NCI-H526 (cell line): ENCODE results near the gene SUPT3H.
A peak's percentile ranks its signal among the peaks of the same experiment; 100 is the strongest.

Source experiments
- DNase-seq, 2 experiments: peaks; one replicate each; lab custom pipeline; 2025; lab: John Stamatoyannopoulos, UW

SUPT3H gene

DNA sequence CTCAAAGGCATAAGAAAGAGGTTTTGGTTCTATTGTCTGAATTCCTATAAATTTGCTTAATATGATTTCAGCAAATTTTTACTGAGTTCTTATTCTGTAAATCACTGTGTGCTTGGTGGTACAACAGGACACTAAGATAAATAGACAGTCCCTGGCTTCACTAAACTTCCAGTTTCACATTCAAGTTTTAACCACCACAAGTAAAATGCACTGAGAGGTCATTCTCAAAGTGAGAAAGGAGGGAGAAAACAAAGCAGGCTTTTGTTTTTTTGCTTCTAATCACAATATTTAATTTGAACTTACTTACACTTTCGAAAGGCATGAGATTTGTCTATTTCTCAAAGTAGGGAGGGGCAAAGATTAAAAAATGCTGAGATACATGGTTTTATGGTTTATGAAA is 544.5 kb downstream of the SUPT3H start:
- no peak for DNase-seq

DNA sequence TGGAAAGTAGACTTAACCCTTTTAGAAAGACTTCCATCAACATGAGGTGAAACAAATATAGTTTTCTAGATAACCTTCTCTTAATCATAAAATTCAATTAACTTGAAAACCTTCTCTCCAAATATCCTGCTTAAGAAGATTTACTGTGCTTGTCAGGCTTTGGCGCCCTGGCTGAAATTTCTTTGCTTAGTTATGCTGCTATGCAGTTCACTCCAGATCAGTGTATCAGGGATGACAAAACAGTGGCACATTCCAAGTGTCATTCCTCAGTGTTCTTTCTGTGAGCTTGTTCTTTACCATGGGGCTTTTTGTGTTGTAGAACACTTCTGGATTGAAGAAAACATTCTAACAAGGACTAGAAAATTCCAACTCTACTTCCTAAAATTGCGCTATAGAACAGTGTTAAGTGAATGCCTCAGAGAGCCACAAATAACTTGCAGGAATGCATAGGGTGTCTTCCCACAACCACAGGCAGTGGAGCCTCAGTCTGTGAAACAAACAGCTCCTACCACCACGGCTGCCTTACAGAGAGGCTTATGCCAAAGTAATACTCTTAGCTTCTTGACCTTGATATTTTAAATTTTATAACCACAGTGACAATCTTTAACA is 546.6 kb downstream of the SUPT3H start:
- no peak for DNase-seq

GRCh38 chr6:44829836-44830235 is 547.9 kb downstream of the SUPT3H start:
- DNase-seq, result no peak

- peak; percentile 19 to 51 for DNase-seq
Measured at GRCh38 chr6:44828780-44829179, 549.0 kb downstream of the SUPT3H start.

DNA sequence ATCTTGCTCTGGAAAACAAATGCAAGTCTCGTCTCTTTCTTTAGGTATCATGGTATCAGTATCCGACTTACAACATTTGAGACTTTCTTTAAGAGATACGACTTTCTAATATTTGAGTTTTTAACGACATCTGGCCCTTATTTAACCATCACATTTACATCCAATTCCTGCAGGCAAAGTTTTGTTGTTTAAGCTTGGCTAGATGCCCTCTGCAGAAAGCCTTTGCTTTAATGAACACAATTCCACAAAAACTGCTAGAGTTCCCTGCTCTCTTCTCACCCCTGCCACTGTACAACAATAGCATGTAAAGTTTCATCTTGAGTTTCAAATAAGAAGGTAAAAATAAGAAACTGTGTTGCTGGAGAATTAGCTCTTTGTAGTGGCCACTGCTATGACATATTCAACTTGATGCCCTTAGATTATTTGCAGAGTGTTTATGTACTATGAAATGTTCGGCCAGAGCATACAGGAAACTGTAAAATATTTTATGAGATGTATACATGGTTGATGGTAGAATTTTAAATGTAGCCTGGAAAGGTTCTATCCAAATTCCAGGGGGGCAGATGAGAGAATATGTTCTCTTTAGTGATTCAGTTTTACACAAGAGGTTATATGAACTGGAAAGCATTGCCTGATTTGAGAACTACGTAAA is 551.6 kb downstream of the SUPT3H start:
- DNase-seq, result peak; percentile 31 to 66

DNA sequence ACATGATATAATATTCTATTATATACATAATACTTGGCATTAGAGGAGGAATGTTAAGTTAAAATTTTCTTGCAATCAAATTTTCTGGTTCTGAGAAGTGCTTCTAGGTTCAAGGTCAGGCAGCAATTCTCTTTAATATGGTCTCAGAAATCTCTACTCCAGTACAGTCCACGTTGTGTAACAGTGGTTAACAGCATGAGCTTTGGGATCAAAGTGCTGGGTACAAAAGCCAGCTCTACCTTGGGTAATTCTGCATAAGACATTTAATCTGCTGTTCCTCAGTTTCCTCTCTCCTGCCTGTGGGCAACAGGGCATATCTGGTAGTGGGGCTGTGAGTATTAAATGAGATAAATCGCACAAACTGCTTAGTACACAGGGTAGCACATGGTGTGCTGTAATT is 552.5 kb downstream of the SUPT3H start:
- no peak for DNase-seq

GRCh38 chr6:44824567-44824966 is 553.2 kb downstream of the SUPT3H start:
- DNase-seq, result no peak

DNA sequence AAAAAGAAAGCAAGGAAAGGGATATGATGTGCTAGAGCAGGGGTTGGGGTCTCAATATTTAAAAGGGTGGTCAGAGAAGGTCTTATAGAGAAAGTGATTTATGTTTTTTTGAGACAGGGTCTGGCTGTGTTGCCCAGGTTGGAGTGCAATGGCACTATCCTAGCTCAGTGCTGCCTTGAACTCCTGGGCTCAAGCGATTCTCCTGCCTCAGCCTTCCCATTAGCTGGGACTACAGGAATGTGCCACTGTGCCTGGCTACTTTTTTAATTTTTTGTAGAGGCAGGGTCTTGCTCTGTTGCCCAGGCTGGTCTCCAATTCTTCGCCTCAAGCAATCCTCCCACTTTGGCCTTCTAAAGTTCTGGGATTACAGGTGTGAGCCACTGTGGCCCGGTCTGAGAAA is 557.0 kb downstream of the SUPT3H start:
- DNase-seq, result no peak

- DNase-seq, result no peak
Measured at GRCh38 chr6:44820321-44820720, 557.4 kb downstream of the SUPT3H start.

- DNase-seq, result no peak
Measured at GRCh38 chr6:44811456-44811855, 566.3 kb downstream of the SUPT3H start.

GRCh38 chr6:44809258-44809657 is 568.5 kb downstream of the SUPT3H start:
- DNase-seq, result no peak

GRCh38 chr6:44808148-44808547 is 569.6 kb downstream of the SUPT3H start:
- DNase-seq, result no peak

- DNase-seq, result no peak
Measured at GRCh38 chr6:44806656-44807055, 571.1 kb downstream of the SUPT3H start.

DNA sequence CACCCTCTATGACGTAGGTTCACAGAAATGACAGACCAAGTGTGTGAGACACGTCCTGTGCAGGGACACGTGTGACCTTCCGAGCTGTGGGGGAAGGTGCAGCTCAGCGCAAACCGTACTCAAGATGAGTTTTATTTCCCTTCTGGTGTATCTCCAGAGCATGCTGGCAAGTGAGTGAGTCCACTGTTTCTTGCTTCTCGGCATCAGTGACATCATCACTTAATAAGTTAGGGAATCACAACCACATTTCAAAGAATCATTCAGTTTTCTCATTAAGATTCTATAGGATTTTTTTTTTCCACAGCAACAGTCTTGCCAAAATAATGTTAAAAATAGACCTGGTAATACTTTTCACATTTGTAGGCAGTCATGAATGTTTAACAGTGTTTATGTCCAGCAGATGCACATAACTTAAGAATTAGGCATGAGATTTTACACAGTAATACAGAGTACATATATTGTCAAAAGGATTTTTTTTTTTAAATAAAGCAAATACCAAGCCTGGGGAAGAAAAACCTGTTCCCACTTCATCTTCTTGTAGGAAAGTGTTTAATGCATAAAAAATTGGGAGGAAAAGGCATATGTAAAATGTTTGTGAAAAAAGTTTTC is 572.4 kb downstream of the SUPT3H start:
- no peak for DNase-seq

DNA sequence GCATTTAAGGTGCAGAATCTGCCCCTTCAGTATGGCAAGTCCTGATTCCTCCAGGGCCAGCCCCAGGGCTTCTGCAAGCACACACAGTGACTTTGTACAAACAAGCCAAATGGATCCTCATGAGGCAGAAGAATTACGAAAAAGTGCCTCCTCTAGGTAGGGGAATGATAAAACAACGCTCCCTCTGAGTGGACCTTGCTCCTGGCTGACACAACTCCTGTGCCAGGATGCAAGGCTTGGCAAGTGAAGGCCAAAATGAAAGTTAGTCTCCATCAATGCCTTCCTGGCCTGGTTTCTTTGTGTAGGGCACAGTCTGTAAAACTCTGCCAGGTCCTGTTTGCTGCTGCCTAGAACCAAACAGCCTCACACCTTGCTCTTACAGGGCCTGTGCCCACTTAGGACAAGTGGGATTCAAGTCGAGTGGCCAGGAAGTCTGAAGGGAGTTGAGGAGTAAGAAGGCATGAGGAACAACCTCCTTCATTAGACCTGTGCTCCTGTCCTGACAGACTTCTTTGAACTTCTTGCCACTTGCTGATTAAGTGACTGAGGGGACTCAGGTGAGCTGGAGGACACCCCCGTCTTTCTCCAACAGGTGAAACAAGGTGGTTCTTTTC is 573.1 kb downstream of the SUPT3H start:
- DNase-seq, result no peak

GRCh38 chr6:44804016-44804415 is 573.7 kb downstream of the SUPT3H start:
- DNase-seq, result no peak

- no peak for DNase-seq
Measured at GRCh38 chr6:44800784-44801592, 576.7 kb downstream of the SUPT3H start.

- peak in 1 of 2 experiments; percentile 7 for DNase-seq
Measured at GRCh38 chr6:44800171-44800783, 577.5 kb downstream of the SUPT3H start.

DNA sequence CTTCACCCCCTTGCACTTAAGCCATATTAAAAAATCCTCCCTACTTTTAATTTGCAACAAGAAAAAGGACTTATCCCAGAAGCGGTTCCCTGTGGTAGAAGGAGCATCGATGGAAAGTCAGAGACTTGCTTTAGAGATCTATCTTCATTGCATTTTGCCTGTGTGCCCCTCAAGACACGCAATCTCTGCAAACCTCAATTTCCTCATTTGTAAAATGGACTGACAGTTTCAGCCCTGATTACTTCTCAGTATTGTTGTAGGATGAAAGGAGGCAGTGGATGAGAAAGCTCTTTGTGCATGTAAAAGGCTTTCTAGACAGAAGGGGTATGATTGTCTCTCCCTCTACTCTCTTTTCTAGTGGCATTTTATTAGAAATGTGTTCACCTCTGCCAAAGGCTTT is 580.0 kb downstream of the SUPT3H start:
- no peak for DNase-seq

GRCh38 chr6:44795326-44795725 is 582.4 kb downstream of the SUPT3H start:
- DNase-seq, result no peak

DNA sequence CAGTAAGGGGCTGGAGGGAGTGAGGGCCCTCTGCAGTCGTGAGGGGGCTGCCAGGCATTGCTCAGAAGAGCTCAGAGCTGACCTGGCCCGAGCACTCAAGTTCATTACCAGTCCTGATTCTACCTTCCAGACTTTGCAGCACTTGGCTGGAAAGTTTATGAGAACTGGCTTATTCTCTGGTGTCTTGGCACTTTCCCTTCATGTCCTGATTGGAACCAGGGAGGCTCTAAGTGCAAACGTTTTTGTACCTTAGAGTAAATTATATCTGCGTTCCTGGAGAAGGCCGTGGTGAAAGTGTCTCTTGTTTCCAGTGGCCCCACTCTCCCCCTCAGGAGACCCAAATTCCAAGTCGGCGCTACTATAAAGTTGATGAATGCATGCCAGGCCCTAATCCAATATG is 587.9 kb downstream of the SUPT3H start:
- DNase-seq, result no peak

DNA sequence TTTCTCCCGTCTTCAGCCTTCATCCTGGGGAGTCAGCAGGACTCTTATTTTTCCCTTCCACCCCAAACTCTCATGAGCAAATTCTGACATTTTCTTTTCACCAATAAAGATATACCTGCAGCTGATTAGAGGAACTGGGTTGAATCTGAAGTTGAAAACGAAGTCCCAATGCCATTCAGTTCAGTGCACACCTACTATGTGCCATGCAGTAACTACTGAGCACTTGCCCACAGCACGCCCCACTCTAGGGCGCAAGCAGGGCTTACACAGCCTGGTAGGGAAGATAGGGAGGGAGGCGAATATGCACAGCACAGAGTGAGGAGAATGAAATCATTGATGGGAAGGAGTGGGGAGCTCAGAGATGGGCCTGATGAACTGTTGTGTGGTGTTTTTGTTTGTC is 588.7 kb downstream of the SUPT3H start:
- no peak for DNase-seq
